NCI-H1436 treated with DMSO at 0.1 percent for 48 hours (cell line): Measurements from ENCODE around the gene CBLC.
"Not testable (repeated sequence)": the region's sequence is repeated elsewhere in the genome, so short reads cannot be mapped to it uniquely, and the experiment has no call there.

ENCODE experiments used
- DNase-seq: peaks from one replicate; lab custom pipeline; 2025; lab: John Stamatoyannopoulos, UW

The CBLC gene

DNA sequence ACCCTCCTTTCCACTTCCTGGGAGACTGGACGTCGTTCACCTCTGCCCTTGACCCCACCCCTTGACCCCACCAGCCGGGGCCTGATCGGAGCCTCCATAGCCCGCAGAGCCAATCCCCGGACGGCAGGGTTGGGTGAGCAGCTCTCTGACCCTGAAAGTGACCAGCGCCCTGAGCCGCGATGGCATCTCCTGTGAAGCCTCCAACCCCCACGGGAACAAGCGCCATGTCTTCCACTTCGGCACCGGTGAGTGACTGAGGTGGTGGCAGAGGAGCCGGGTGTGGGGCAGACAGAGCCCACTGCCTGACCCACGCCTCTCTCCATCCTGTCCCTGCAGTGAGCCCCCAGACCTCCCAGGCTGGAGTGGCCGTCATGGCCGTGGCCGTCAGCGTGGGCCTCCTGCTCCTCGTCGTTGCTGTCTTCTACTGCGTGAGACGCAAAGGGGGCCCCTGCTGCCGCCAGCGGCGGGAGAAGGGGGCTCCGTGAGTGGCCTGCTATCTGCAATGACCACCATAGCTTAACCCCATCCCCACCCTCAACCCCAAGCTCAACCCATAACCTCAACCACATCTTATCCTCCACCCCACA lies 41.6 kb downstream of the CBLC start:
- no peak for DNase-seq

- no peak for DNase-seq
Observed at GRCh38 chr19:44820648-44821609, 43.2 kb downstream of the CBLC start.

- no peak for DNase-seq
Observed at GRCh38 chr19:44822177-44822576, 44.5 kb downstream of the CBLC start.

DNA sequence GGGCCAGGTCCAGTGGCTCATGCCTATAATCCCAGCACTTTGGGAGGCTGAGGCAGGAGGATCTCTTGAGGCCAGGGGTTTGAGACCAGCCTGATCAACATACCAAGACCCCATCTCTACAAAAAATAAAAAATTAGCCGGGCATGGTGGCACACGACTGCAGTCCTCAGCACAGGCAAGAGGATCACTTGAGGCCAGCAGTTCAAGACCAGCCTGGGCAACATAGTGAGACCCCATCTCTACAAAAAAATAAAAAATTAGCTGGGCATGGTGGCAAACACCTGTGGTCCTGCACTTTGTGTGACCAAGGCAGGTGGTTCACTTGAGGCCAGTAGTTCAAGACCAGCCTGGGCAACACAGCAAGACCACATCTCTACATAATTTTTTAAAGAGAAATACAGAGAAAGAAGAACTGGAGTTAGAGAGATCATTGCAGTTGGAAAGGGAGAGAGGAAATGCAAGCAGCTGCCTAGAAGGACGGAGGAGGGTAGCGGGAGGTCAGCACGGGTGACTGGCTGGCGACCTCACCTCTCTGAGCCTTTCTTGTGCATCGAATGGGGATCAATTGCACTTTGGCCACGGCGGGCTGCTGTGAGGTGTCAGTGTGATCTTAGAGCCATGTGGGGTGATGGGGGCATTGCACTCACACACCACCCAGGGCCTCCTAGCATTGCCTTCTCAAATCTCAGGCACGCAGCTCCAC lies 45.1 kb downstream of the CBLC start:
- no peak for DNase-seq

DNA sequence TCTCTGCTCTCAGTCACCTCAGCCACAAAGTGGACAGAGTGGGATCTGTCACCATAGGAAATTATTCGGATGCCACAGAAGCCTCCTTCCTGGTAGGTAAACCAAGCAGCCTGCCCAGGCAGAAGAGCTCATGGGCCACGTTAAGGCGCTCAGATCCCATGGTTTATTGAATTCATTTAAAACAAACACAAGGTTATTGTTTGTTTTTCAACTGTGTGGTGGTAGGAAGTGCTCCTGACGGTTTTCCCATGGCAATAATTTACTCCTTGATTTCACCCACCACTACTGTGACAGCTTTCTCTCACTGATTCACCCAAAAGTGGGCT lies 45.6 kb downstream of the CBLC start:
- no peak for DNase-seq

DNA sequence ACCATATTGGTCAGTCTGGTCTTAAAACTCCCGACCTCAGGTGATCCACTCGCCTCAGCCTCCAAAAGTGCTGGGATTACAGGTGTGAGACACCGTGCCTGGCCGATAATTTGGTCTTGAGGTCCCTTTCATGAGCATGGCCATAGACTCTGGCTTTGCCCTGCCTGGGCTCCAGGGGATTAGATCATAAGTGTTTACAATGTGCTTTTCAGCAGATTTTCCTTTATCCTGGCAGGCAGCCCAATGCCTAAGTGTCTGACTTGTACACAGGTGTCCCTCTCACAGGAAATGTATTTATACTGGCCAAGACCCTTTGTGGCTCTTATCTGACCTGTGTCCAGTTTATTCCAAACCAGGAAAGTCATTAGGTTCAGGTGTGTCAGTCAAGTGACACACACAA lies 47.1 kb downstream of the CBLC start:
- DNase-seq, result no peak

GRCh38 chr19:44832875-44833274 lies 55.2 kb downstream of the CBLC start:
- DNase-seq, result not testable (repeated sequence)

DNA sequence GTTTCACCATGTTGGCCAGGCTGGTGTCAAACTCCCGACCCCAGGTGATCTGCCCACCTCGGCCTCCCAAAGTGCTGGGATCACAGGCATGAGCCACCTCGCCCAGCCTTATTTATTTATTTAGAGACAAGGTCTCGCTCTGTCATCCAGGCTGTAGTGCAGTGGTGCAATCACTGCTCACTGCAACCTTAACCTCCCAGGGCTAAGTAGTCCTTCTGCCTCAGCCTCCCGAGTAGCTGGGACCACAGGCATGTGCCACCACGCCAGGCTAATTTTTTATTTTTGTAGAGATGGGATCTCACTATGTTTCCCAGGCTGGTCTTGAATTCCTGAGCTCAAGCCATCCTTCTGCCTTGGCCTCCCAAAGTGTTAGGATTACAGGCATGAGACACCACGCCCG lies 56.7 kb downstream of the CBLC start:
- DNase-seq, result not testable (repeated sequence)

DNA sequence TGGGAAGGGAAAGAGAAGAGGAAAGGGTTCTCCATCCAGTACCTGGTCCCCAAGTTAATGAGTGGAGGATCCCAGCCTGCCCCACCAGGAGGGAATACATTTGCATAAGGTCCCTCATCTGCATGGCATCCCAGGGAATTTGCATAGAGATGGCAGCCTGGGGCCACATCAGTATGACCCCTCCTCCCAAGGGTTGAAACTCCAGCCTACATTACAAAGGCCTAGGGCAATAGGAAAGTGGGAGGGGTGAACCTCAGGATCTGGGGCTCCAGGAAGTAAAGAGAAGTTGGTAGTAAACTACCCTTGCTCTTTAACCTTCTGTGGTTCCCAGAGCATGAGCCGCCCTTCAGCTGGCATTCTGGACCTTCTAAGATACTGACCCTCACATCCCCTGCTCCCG lies 61.6 kb downstream of the CBLC start:
- DNase-seq, result no peak

- DNase-seq, result no peak
Observed at GRCh38 chr19:44840811-44841210, 63.1 kb downstream of the CBLC start.

- DNase-seq, result no peak
Observed at GRCh38 chr19:44841231-44841630, 63.5 kb downstream of the CBLC start.

DNA sequence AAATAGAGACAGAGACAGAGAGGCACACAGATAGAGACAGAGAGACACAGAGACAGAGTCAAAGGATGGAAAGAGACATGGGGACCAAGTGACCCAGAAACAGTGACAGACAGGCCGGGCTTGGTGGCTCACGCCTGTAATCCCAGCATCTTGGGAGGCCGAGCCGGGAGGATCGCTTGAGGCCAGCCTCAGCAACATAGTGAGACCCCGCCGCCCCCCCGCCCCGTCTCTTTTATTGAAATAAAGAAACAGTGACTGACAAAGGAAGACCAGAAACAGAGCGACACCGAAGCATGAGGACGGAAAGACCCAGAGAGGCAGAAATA lies 67.6 kb downstream of the CBLC start:
- DNase-seq, result no peak

DNA sequence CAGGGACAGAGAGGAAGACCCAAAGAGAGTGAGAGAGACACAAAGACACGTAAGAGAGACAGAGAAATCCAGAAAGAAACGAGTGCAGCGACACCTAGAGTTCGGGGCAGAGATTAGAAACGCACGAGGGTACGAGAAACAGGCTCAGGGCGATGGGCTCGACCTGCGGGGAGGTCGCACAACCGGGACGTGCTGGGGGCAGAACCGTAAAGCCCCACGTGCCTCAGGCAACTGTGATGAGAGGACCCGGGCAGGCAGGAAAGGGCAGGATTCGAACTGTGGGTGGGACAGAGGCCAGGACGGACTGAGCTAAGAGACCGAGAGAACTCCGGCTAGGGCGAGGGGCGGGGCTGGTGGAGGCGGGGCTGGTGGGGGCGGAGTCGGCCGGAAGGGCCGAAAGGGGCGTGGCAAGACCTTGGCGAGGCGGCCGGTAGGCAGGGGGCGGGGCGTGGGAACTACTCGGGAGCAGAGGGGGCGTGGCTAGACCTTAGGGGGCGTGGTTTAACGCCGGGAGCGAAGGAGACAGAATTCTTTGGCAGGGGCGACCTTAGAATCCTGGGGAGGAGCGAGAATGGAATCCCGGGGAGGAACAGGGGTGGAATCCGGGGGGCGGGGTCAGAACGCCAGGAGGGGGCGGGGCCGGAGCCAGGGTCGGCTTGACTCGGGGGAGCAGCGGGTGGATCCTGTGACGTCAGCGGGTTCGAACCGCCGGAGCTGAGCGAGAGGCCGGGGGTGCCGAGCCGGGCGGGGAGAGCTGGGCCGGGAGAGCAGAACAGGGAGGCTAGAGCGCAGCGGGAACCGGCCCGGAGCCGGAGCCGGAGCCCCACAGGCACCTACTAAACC lies 68.1 kb downstream of the CBLC start, which contains the start of gene NECTIN2:
Gene NECTIN2 (plus strand): TSS at position 686 of the 843 bp plus-strand sequence. CDS start 229 bp downstream, outside the sequence.
- peak; percentile 60 for DNase-seq

DNA sequence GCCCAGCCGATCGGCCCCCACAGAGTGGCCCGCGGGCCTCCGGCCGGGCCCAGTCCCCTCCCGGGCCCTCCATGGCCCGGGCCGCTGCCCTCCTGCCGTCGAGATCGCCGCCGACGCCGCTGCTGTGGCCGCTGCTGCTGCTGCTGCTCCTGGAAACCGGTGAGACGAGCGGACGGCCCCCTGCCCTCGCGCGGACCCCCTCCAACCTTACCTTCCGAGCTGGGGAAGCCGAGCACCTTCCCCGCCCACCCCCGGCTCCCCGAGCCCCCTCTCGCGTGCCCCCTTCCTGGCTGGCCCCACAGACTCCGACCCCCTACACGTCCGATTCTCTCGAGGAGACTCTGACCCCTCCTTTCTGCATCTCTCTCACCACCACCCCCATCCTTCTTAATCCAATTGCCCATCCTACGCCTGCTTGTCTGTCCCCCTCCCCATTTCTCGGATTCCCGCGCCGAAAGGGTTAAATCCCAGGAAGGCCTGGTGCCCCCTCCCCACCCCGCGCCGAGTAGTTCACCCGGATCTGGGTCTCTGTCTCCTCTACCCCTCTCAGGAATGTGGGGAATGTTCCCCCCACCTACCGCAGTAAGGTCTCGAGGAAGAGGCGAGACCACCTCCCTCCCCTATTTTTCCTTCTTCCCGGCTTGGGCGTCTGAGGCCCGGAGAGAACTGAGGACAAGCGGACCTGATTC lies 68.9 kb downstream of the CBLC start:
- DNase-seq, result no peak

GRCh38 chr19:44847144-44848035 lies 69.7 kb downstream of the CBLC start:
- no peak for DNase-seq

DNA sequence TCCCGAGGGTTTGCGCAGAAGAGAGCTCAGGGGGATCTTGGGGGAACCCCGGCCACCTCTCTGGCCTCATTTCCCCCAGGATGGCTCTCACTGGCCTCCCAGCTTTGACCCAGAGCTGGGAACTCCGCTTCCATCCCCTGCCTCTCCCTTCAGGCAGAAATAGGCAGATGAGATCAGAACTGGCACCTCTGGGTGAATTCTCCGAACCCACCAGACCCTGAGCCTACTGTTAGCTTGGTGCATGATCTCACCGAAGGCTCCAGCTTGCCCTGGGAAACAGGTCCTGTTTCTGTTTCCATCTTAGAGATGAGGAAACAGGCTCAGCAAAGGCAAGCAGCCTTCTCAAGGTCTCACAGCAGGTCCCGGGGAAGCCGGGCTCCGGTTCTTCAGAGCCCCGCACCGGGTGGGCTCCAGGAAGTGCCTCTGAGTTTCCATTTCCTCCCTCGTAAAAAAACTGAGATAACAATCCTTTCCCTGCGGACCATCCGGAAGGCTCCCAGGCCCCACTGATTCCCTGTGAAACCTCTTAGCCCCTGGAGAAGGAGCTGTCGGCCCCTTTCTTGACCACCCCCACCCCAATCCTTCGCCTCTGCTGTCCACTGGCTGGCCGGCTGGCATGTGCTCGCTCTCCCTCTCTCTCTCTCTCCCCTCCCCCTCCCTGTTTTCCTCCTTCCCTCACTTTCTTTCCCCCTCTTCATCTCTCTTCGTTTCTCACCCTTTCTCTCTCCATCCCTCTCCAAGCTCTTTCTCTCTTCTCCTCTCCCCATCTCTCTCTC lies 70.5 kb downstream of the CBLC start:
- no peak for DNase-seq

GRCh38 chr19:44848812-44849447 lies 71.2 kb downstream of the CBLC start:
- DNase-seq, result no peak
